SK-N-SH treated with all-trans-retinoic acid at 6 μM for 48 hours (cell line): ENCODE results near the gene TJP2.

Experiments
- BACH2 ChIP-seq: fragments of 250-450 bp; sonication (Bioruptor Pico); IDR thresholded peaks from 2 replicates; pipeline ENCODE4 v1.9.0; 2021; ENCODE audit warnings: mild to moderate bottlenecking, borderline replicate concordance
- ESRRG ChIP-seq: fragments of 250-450 bp; sonication (Bioruptor Pico); IDR thresholded peaks from 2 replicates; pipeline ENCODE4 v1.6.1; 2021; ENCODE audit warnings: mild to moderate bottlenecking
- TSHZ2 ChIP-seq: fragments of 250-450 bp; sonication (Bioruptor Pico); IDR thresholded peaks from 2 replicates; pipeline ENCODE4 v1.5.0; 2020; ENCODE audit warnings: mild to moderate bottlenecking, moderate library complexity
- ZFP3 ChIP-seq: fragments of 250-450 bp; sonication (Bioruptor Pico); IDR thresholded peaks from 2 replicates; pipeline ENCODE4 v1.5.0; 2020; ENCODE audit warnings: mild to moderate bottlenecking, moderate library complexity
- TF ChIP-seq, protein P1 (sequence below): fragments of 250-450 bp; sonication (Bioruptor Pico); IDR thresholded peaks from 2 replicates; pipeline ENCODE4 v1.8.0; 2020; ENCODE audit warnings: mild to moderate bottlenecking, moderate library complexity, borderline replicate concordance

DNA sequence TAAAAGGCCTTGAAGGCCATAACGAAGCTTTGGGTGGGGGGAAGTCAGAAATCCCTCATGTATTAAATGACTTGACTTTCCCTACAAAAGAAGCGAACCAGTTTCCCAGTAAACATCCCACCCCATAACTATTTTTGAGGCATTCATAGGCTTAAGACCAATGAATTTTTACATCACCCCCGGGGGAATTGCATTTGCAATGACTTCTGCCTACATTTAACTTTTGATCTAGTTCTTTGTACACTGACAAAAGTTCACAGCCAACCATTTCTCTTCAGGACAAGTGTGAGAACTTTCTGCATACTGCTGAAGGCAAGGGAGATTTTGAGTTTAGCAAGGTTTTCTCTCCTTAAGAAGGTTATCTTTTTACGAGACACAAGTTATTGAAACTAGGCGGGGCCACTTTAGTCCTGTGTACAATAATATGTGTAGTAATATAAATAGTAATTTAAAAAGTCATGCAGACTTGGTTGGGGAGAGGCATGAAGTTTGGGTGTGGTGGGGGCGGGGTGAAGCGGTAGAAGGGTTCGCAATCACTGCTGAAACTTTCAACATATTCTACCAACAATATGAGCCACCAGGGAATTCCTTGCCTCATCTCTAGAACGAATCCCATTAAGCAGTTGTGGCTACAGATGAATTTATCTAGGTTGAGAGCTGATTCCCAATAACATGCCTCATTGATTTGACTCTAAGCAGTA is 2.5 kb downstream of the TJP2 start:
- no peak for TF ChIP-seq TSHZ2 (CRISPR knock-in tag)
- TF ChIP-seq ESRRG: no peak
- TF ChIP-seq ZFP3 (CRISPR knock-in tag): no peak
- no peak for TF ChIP-seq BACH2 (CRISPR knock-in tag)
- TF ChIP-seq, protein P1, sequence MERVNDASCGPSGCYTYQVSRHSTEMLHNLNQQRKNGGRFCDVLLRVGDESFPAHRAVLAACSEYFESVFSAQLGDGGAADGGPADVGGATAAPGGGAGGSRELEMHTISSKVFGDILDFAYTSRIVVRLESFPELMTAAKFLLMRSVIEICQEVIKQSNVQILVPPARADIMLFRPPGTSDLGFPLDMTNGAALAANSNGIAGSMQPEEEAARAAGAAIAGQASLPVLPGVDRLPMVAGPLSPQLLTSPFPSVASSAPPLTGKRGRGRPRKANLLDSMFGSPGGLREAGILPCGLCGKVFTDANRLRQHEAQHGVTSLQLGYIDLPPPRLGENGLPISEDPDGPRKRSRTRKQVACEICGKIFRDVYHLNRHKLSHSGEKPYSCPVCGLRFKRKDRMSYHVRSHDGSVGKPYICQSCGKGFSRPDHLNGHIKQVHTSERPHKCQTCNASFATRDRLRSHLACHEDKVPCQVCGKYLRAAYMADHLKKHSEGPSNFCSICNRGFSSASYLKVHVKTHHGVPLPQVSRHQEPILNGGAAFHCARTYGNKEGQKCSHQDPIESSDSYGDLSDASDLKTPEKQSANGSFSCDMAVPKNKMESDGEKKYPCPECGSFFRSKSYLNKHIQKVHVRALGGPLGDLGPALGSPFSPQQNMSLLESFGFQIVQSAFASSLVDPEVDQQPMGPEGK (CRISPR knock-in tag): no peak
